ENCODE results near the gene SLC2A10.
"Not testable (repeated sequence)": the region's sequence is repeated elsewhere in the genome, so short reads cannot be mapped to it uniquely, and the experiment has no call there.

The SLC2A10 gene

GRCh38 chr20:46673394-46674252, 35.8 kb upstream of the SLC2A10 start:
- no peak for TF ChIP-seq CTCF (IDR thresholded peaks at IDR 0.05; ENCODE audit: control insufficient read depth, insufficient read depth, low read depth, low read length, missing control alignments)
- no peak for DNase-seq (ENCODE audit: low read depth)
- H3K4me3 ChIP-seq (ENCODE audit: control insufficient read depth, low read depth, low read length) = no peak overlapping the region

- TF ChIP-seq CTCF (IDR thresholded peaks at IDR 0.05; ENCODE audit: control insufficient read depth, insufficient read depth, low read depth, low read length, missing control alignments) = no peak
- no peak for DNase-seq (ENCODE audit: low read depth)
- no peak overlapping the region for H3K4me3 ChIP-seq (ENCODE audit: control insufficient read depth, low read depth, low read length)
Measured at GRCh38 chr20:46674253-46675083, 35.0 kb upstream of the SLC2A10 start.

- H3K4me3 ChIP-seq (ENCODE audit: control insufficient read depth, low read depth, low read length); DNase-seq (ENCODE audit: low read depth): not testable (repeated sequence)
Measured at GRCh38 chr20:46676649-46677316, 32.7 kb upstream of the SLC2A10 start.

DNA sequence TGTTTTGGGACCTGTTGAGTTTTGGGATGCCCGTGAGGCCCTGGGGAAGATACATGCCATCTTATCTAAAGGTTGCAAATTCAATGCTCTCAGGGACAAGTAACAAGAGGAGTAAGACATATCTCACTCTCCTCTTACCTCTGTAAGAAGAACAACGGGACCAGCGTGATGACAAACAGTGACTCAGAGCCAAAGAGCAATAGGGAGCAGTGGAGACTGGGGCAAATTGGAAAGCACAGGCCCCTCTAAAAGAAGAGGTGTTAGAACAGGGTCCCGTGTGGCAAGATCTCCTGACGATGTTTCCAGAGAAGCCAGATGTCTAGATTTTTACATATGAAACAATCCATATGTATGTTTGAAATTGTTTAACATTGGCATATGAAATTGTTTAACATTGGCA, 31.8 kb upstream of the SLC2A10 start:
- no peak for DNase-seq (ENCODE audit: low read depth)
- no peak for TF ChIP-seq CTCF (IDR thresholded peaks at IDR 0.05; ENCODE audit: control insufficient read depth, insufficient read depth, low read depth, low read length, missing control alignments)
- no peak overlapping the region for H3K4me3 ChIP-seq (ENCODE audit: control insufficient read depth, low read depth, low read length)

GRCh38 chr20:46678516-46678915, 30.9 kb upstream of the SLC2A10 start:
- no peak for DNase-seq (ENCODE audit: low read depth)
- H3K4me3 ChIP-seq (ENCODE audit: control insufficient read depth, low read depth, low read length) = no peak overlapping the region
- no peak for TF ChIP-seq CTCF (IDR thresholded peaks at IDR 0.05; ENCODE audit: control insufficient read depth, insufficient read depth, low read depth, low read length, missing control alignments)

- TF ChIP-seq CTCF (IDR thresholded peaks at IDR 0.05; ENCODE audit: control insufficient read depth, insufficient read depth, low read depth, low read length, missing control alignments) = no peak
- DNase-seq (ENCODE audit: low read depth) = no peak
- no peak overlapping the region for H3K4me3 ChIP-seq (ENCODE audit: control insufficient read depth, low read depth, low read length)
Measured at GRCh38 chr20:46680684-46681031, 28.8 kb upstream of the SLC2A10 start.

Data from AG09309 (cell line).